RWPE2 (cell line): ENCODE results near the gene ZNF423.

Source experiments
- ATAC-seq: fragments of 200-7000 bp; cut with Tn5 transposase; 3 replicates; pipeline ENCODE4 v1.9.1; 2021; ENCODE audit warnings: low read depth
- DNase-seq: peaks from one replicate; pipeline ENCODE4 v3.0.0-alpha.2; 2020; ENCODE audit warnings: low spot score
- H3K27ac ChIP-seq: fragments of 450-650 bp; 2 replicates; pipeline ENCODE4 v1.5.1; 2017; ENCODE audit warnings: mild to moderate bottlenecking; ENCODE audit not compliant: poor library complexity, severe bottlenecking
- H3K27me3 ChIP-seq: fragments of 250-450 bp; sonication (Bioruptor Pico); 2 replicates; pipeline ENCODE4 v1.5.1; 2021; ENCODE audit warnings: mild to moderate bottlenecking, moderate library complexity; ENCODE audit not compliant: insufficient read depth, poor library complexity, severe bottlenecking
- H3K36me3 ChIP-seq: fragments of 250-450 bp; sonication (Bioruptor Pico); 2 replicates; pipeline ENCODE4 v1.5.1; 2020; ENCODE audit warnings: low read depth, mild to moderate bottlenecking, moderate library complexity
- H3K4me1 ChIP-seq: fragments of 250-450 bp; sonication (Bioruptor Pico); 2 replicates; pipeline ENCODE4 v1.5.1; 2021; ENCODE audit warnings: mild to moderate bottlenecking, moderate library complexity; ENCODE audit not compliant: insufficient read depth, poor library complexity, severe bottlenecking
- H3K4me3 ChIP-seq: fragments of 250-450 bp; sonication (Bioruptor Pico); 2 replicates; pipeline ENCODE4 v1.5.1; 2021; ENCODE audit warnings: mild to moderate bottlenecking, moderate library complexity; ENCODE audit not compliant: severe bottlenecking
- H3K9me3 ChIP-seq: fragments of 250-450 bp; sonication (Bioruptor Pico); 2 replicates; pipeline ENCODE4 v1.5.1; 2021; ENCODE audit warnings: mild to moderate bottlenecking, moderate library complexity; ENCODE audit not compliant: severe bottlenecking
- CTCF ChIP-seq: fragments of 450-650 bp; IDR thresholded peaks from one replicate; pipeline ENCODE4 v1.5.1; 2017; ENCODE audit warnings: mild to moderate bottlenecking, moderate library complexity; ENCODE audit not compliant: poor library complexity, severe bottlenecking

ZNF423 gene

DNA sequence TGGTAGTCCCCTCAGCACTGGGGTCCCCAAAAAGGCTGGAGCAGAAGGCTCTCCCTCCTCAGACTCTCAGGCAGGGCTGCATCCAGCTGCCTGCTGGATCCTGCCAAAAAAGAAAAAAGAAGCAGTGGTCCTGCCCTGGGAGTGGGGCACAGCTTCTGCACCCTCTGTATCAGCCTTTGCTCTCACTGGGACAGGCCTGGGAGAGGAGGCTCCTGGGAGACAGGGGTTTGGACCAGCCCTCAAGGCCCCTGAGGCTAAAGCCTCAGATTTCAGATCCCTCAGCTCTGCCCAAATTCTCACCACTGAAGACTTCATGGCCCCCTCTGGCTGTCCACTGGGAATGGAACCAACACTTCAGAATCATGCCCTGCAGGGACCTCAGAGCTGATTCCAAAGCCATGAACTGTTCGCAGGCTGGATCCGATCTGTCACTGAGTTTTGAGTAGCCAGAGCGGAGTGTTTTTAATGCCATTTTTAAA is 385.4 kb downstream of the ZNF423 start:
- TF ChIP-seq CTCF: no peak
- no peaks in the 10 kb centered on the region for H3K9me3 ChIP-seq
- no peaks in the 10 kb centered on the region for H3K36me3 ChIP-seq
- H3K27ac ChIP-seq: no peak overlapping the region
- H3K27me3 ChIP-seq: no peaks in the 10 kb centered on the region
- DNase-seq (no peak), ATAC-seq (no peak)
- H3K4me3 ChIP-seq: no peak overlapping the region
- no peaks in the 10 kb centered on the region for H3K4me1 ChIP-seq

DNA sequence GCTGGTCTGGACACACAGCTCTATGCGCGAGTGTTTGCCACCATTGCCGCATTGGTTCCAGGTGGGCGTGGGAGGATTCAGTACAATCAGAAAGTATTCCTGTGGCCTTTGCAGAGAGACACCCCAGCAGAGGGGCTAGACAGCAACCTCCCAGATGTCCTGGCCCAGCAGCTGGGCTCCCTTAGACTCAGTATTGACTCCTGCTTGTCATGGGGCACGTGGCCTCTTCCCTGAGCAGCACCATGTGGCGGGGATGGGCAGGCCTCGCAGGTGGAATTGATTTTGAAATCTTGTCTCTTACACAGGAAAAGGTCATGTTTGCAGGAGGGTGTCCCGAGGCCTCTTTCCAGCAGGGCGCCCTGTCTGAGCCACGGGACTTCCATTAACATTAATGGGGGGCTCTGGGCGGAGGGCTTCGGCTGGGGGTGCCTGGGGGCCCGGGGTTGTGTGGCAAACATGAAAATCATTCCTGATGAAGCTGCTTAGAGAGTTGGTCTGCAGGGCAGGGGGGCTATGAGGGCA is 385.9 kb downstream of the ZNF423 start:
- H3K4me1 ChIP-seq: no peaks in the 10 kb centered on the region
- H3K27ac ChIP-seq: no peak overlapping the region

GRCh38 chr16:49469311-49469670 is 386.6 kb downstream of the ZNF423 start:
- no peaks in the 10 kb centered on the region for H3K36me3 ChIP-seq
- H3K4me3 ChIP-seq: no peak overlapping the region
- H3K27ac ChIP-seq: no peak overlapping the region
- TF ChIP-seq CTCF: no peak
- H3K4me1 ChIP-seq: no peaks in the 10 kb centered on the region
- H3K27me3 ChIP-seq: peaks cover 4% of the 10 kb centered on the region
- H3K9me3 ChIP-seq: no peaks in the 10 kb centered on the region
- ATAC-seq (no peak), DNase-seq (no peak)

More for the DNA sequence above, 385.9 kb downstream of the ZNF423 start:
- Histone ChIP-seq H3K36me3 (no peaks in the 10 kb centered on the region), H3K27me3 (no peaks in the 10 kb centered on the region), H3K4me3 (no peak overlapping the region), H3K9me3 (no peaks in the 10 kb centered on the region)
- TF ChIP-seq CTCF: no peak
- DNase-seq (no peak), ATAC-seq (no peak)

GRCh38 chr16:49468611-49469310 is 387.2 kb downstream of the ZNF423 start:
- H3K9me3 ChIP-seq: no peaks in the 10 kb centered on the region
- H3K27me3 ChIP-seq: peaks cover 4% of the 10 kb centered on the region
- TF ChIP-seq CTCF: no peak
- H3K4me3 ChIP-seq: no peak overlapping the region
- ATAC-seq: no peak
- no peak for DNase-seq
- H3K27ac ChIP-seq: no peak overlapping the region
- no peaks in the 10 kb centered on the region for H3K4me1 ChIP-seq
- H3K36me3 ChIP-seq: no peaks in the 10 kb centered on the region
